Measurements from ENCODE around the gene KRTAP10-12. TPM values are rescaled to one million over a fixed set of nuclear protein-coding genes. Genes with fewer than 3 reads are reported as not detected.

Gene KRTAP10-12
- total and polyA plus RNA-seq, 2 of the 13 experiments (the other 11 are each of a cell fraction or from before 2014, with no cell fraction given) = not detected

GRCh38 chr21:44647222-44647552, 49.8 kb upstream of the KRTAP10-12 start:
- 65% methylated on average over 8 of the region's 8 CpGs for WGBS (ENCODE audit: low lambda C conversion rate)
- Histone ChIP-seq H3K36me3 (replicated peaks in 1 of 2; ENCODE audit: control insufficient read depth in 1 of 2, insufficient read depth in 2 of 2, low read length in 2 of 2) (no peaks in the 10 kb centered on the region), H2AFZ (ENCODE audit: low read length) (no peak overlapping the region), H3K4me1 (ENCODE audit: insufficient read depth, low read length) (no peaks in the 10 kb centered on the region), H3K27me3 (ENCODE audit: control insufficient read depth in 1 of 2, insufficient read depth in 2 of 2, low read length in 2 of 2) (peaks cover 3 to 30% of the 10 kb centered on the region in 2 experiments; a peak in 4 of 5 replicates), H3K4me2 (ENCODE audit: low read depth, low read length) (no peak overlapping the region), H3K79me2 (ENCODE audit: insufficient read depth, low read length) (no peaks in the 10 kb centered on the region), H3K4me3 (replicated peaks in 1 of 3; ENCODE audit: insufficient read depth in 1 of 3, low read depth in 2 of 3, low read length in 3 of 3) (no peak overlapping the region), H3K27ac (ENCODE audit: extremely low read length, insufficient read depth, low read length) (no peak overlapping the region), H3K9ac (ENCODE audit: insufficient read depth, low read depth, low read length) (no peak overlapping the region), H3K9me3 (ENCODE audit: low read length) (peaks cover 22% of the 10 kb centered on the region), H4K20me1 (ENCODE audit: insufficient read depth, low read length) (no peaks in the 10 kb centered on the region)
- FAIRE-seq = no peak
- POLR2A ChIA-PET = no interaction called here
- in situ Hi-C loops (cut with HindIII; ENCODE audit: extremely low pct_ligation_motif_present, low pct_unique_long_range_greater_than_20kb) (no loop called here), intact Hi-C loops (cut with micrococcal nuclease; ENCODE audit: unreplicated experiment) (no loop called here)
- no peak for TF ChIP-seq YY1 (IDR thresholded peaks at IDR 0.05; ENCODE audit: insufficient read depth, insufficient replicate concordance, low read depth, low read length)
- no peak for TF ChIP-seq NFYC (CRISPR knock-in tag; IDR thresholded peaks at IDR 0.05)
- TF ChIP-seq GRHL1 (CRISPR knock-in tag; conservative IDR thresholded peaks at IDR 0.05) = no peak
- TF ChIP-seq TSC22D2 (CRISPR knock-in tag; IDR thresholded peaks at IDR 0.05; ENCODE audit: borderline replicate concordance) = no peak
- no peak for TF ChIP-seq NR2C2 (CRISPR knock-in tag; IDR thresholded peaks at IDR 0.05; ENCODE audit: borderline replicate concordance)
- TF ChIP-seq ZNF564 (CRISPR knock-in tag; IDR thresholded peaks at IDR 0.05) = no peak
- no peak for TF ChIP-seq RNF219 (CRISPR knock-in tag; IDR thresholded peaks at IDR 0.05)
- BruUV-seq (replicated peaks) = no TSS peak
- CTCF ChIA-PET (ENCODE audit: low intra/inter-chr PET ratio, low total read pairs) = no interaction called here
- no peak for ATAC-seq
- DNase-seq (ENCODE audit: low spot score) = no peak
